Measurements from ENCODE around the gene PHTF1. TPM values are rescaled to one million over a fixed set of nuclear protein-coding genes. Genes with fewer than 3 reads are reported as not detected.

The PHTF1 gene
- total RNA-seq, 1 experiment from 2014 or later: 27.3 TPM

GRCh38 chr1:113691184-113691583 lies 68.1 kb downstream of the PHTF1 start:
- Histone ChIP-seq H3K4me1 (ENCODE audit: insufficient read depth, low read length) (no peaks in the 10 kb centered on the region), H3K4me3 (ENCODE audit: low read length) (no peak overlapping the region), H2AFZ (ENCODE audit: low read length) (no peak overlapping the region), H3K9me2 (replicated peaks; ENCODE audit: low read length) (no peaks in the 10 kb centered on the region), H3F3A (ENCODE audit: low read length, unreplicated experiment) (no peaks in the 10 kb centered on the region), H3K79me2 (ENCODE audit: low read length) (no peaks in the 10 kb centered on the region), H3K36me3 (ENCODE audit: low read depth, low read length) (peaks cover 23% of the 10 kb centered on the region), H3K27ac (ENCODE audit: low read length) (no peak overlapping the region), H3K9ac (ENCODE audit: low read length) (no peak overlapping the region), H3K4me2 (ENCODE audit: low read length) (no peak overlapping the region), H3K27me3 (ENCODE audit: low read length) (no peaks in the 10 kb centered on the region), H4K20me1 (ENCODE audit: low read length) (no peaks in the 10 kb centered on the region), H3K9me3 (ENCODE audit: low read length) (peaks cover 13% of the 10 kb centered on the region; the same call in 1 of the 2 replicates)
- POLR2A ChIA-PET (ENCODE audit: unreplicated experiment): no interaction called here
- BruUV-seq (replicated peaks): no TSS peak
- intact Hi-C loops (cut with micrococcal nuclease): no loop called here
- TF ChIP-seq CTCF (conservative IDR thresholded peaks at IDR 0.05; ENCODE audit: low read depth, low read length) (no peak), EZH2 (IDR thresholded peaks at IDR 0.05; ENCODE audit: low read length, unreplicated experiment) (no peak), EZH2phosphoT487 (IDR thresholded peaks at IDR 0.05; ENCODE audit: borderline replicate concordance, low read length) (no peak)
- DNase-seq (no peak), ATAC-seq (no peak)
- CTCF ChIA-PET: no interaction called here

- intact Hi-C loops (cut with micrococcal nuclease): no loop called here
- no peaks in the 10 kb centered on the region for H3K9me2 ChIP-seq (replicated peaks; ENCODE audit: low read length)
- H3K9me3 ChIP-seq (ENCODE audit: low read length): no peaks in the 10 kb centered on the region
- H4K20me1 ChIP-seq (ENCODE audit: low read length): no peaks in the 10 kb centered on the region
- no peak overlapping the region for H3K4me2 ChIP-seq (ENCODE audit: low read length)
- no peak for ATAC-seq
- no peaks in the 10 kb centered on the region for H3K79me2 ChIP-seq (ENCODE audit: low read length)
- no peak overlapping the region for H3K9ac ChIP-seq (ENCODE audit: low read length)
- no peak overlapping the region for H3K27ac ChIP-seq (ENCODE audit: low read length)
- no peak overlapping the region for H3K4me3 ChIP-seq (ENCODE audit: low read length)
- H3K27me3 ChIP-seq (ENCODE audit: low read length): no peaks in the 10 kb centered on the region
- TF ChIP-seq CTCF (conservative IDR thresholded peaks at IDR 0.05; ENCODE audit: low read depth, low read length) (no peak), EZH2 (IDR thresholded peaks at IDR 0.05; ENCODE audit: low read length, unreplicated experiment) (no peak), EZH2phosphoT487 (IDR thresholded peaks at IDR 0.05; ENCODE audit: borderline replicate concordance, low read length) (no peak)
- DNase-seq: no peak
- ChIA-PET CTCF (no interaction called here), POLR2A (ENCODE audit: unreplicated experiment) (no interaction called here)
- H3F3A ChIP-seq (ENCODE audit: low read length, unreplicated experiment): no peaks in the 10 kb centered on the region
- no peaks in the 10 kb centered on the region for H3K36me3 ChIP-seq (ENCODE audit: low read depth, low read length)
- no peaks in the 10 kb centered on the region for H3K4me1 ChIP-seq (ENCODE audit: insufficient read depth, low read length)
- BruUV-seq (replicated peaks): no TSS peak
- no peak overlapping the region for H2AFZ ChIP-seq (ENCODE audit: low read length)
Measured at GRCh38 chr1:113686891-113687618, 72.2 kb downstream of the PHTF1 start.

- ATAC-seq (no peak), DNase-seq (no peak)
- no peaks in the 10 kb centered on the region for H3K79me2 ChIP-seq (ENCODE audit: low read length)
- no peaks in the 10 kb centered on the region for H4K20me1 ChIP-seq (ENCODE audit: low read length)
- no peak for TF ChIP-seq EZH2phosphoT487 (IDR thresholded peaks at IDR 0.05; ENCODE audit: borderline replicate concordance, low read length)
- TF ChIP-seq EZH2 (IDR thresholded peaks at IDR 0.05; ENCODE audit: low read length, unreplicated experiment): no peak
- TF ChIP-seq CTCF (conservative IDR thresholded peaks at IDR 0.05; ENCODE audit: low read depth, low read length): no peak
- POLR2A ChIA-PET (ENCODE audit: unreplicated experiment): no interaction called here
- no peaks in the 10 kb centered on the region for H3F3A ChIP-seq (ENCODE audit: low read length, unreplicated experiment)
- H3K4me3 ChIP-seq (ENCODE audit: low read length): no peak overlapping the region
- H3K4me1 ChIP-seq (ENCODE audit: insufficient read depth, low read length): no peaks in the 10 kb centered on the region
- no TSS peak for BruUV-seq (replicated peaks)
- H3K9me2 ChIP-seq (replicated peaks; ENCODE audit: low read length): no peaks in the 10 kb centered on the region
- no peaks in the 10 kb centered on the region for H3K36me3 ChIP-seq (ENCODE audit: low read depth, low read length)
- H3K27ac ChIP-seq (ENCODE audit: low read length): no peak overlapping the region
- H3K9ac ChIP-seq (ENCODE audit: low read length): no peak overlapping the region
- no peaks in the 10 kb centered on the region for H3K27me3 ChIP-seq (ENCODE audit: low read length)
- no peaks in the 10 kb centered on the region for H3K9me3 ChIP-seq (ENCODE audit: low read length)
- intact Hi-C loops (cut with micrococcal nuclease): no loop called here
- H3K4me2 ChIP-seq (ENCODE audit: low read length): no peak overlapping the region
- H2AFZ ChIP-seq (ENCODE audit: low read length): no peak overlapping the region
- CTCF ChIA-PET: no interaction called here
Measured at GRCh38 chr1:113684153-113684541, 75.1 kb downstream of the PHTF1 start.

Data from PC-3 (cell line).